Heart right ventricle (tissue), 12 donors: Measurements from ENCODE around the gene MYL3. TPM values are rescaled to one million over a fixed set of nuclear protein-coding genes. Genes with fewer than 3 reads are reported as not detected.

ENCODE experiments used
- polyA plus RNA-seq, 2 donors: library from polyadenylated mRNA; stranded (reverse); fragments of 200-250 nt; gene quantifications; one replicate each; pipeline ENCODE4 v1.2.3, GENCODE V29; 2013
- total RNA-seq, 10 donors: library from RNA; stranded (reverse); fragmentation: NEBNext Ultra II Directional in 3 of 10; extraction: Animal tissue kit (Norgen Biotek cat#: 25700) in 3 of 10; gene quantifications; one replicate each; pipeline versions ENCODE4 v1.2.1 to v1.2.4, GENCODE V29; 2021 to 2023
- donor health status: ischemic (EF 13 %, LVEDD 7.1; RV severe dilation, severe dysfunction).
- donor health status: healthy with polysubstance abuse.
- donor health status: DM: no; HTN: yes; CAD: no.
- donor health status: DM: no; HTN: no; CAD: no.
- donor health status: ischemic (EF 25% LVEDD 6.9; RV normal size, moderate dysfunction).
- donor health status: ischemic (EF 25% LVEDD 5.7; RV mildly dilated, moderate dysfunction).
- donor health status: healthy.
- donor health status: nonischemic (EF 11% LVEDD 7.7; RV severe dilation, severe dysfunction).
- donor health status: DM: yes; HTN: yes; CAD: no.
- donor health status: PGD.
- donor health status: ischemic (EF 29% LVEDD 5.4; RV normal size, mild dysfunction).
- donor health status: nonischemic (EF 23%, LVEDD 6.1; RV moderate dilation, normal function).

The MYL3 gene
- total and polyA plus RNA-seq, 12 donors: 5,377 to 9,904 (median 7,587) TPM

Other genes with a start within 250 kb of the MYL3 start
- gene ALS2CL, start 169.8 kb downstream of the MYL3 start, total RNA-seq: 10 to 100 TPM; 16.3 to 41.6 (median 21.6) TPM
- 100 to 1,000 TPM in 1 of 2 donors, 10 to 100 TPM in 1; 15.6 to 102 TPM for gene ALS2CL, start 169.8 kb downstream of the MYL3 start, polyA plus RNA-seq
- 1 to 10 TPM in 1 of 10 donors, under 1 TPM in 8, not detected in 1; 0.21 to 1.1 (median 0.48) TPM for gene TMIE, start 162.1 kb downstream of the MYL3 start, total RNA-seq
- gene TMIE, start 162.1 kb downstream of the MYL3 start, polyA plus RNA-seq: 1 to 10 TPM in 1 of 2 donors, under 1 TPM in 1; 0.39 to 1.2 TPM
- gene PRSS50, start 145.6 kb downstream of the MYL3 start, total RNA-seq: under 1 TPM in 8 of 10 donors, not detected in 2; 0.09 to 0.37 (median 0.25) TPM
- under 1 TPM; 0.43 to 0.88 TPM for gene PRSS50, start 145.6 kb downstream of the MYL3 start, polyA plus RNA-seq
- gene PTH1R, start 14.3 kb upstream of the MYL3 start, total RNA-seq: 10 to 100 TPM in 2 of 10 donors, 1 to 10 TPM in 8; 1.5 to 18.5 (median 3.0) TPM
- 10 to 100 TPM; 12.8 to 89.8 TPM for gene PTH1R, start 14.3 kb upstream of the MYL3 start, polyA plus RNA-seq
- gene CCDC12, start 113.3 kb upstream of the MYL3 start, total RNA-seq: 10 to 100 TPM; 28.8 to 39.9 (median 33.3) TPM
- gene CCDC12, start 113.3 kb upstream of the MYL3 start, polyA plus RNA-seq: 100 to 1,000 TPM in 1 of 2 donors, 10 to 100 TPM in 1; 86.1 to 137 TPM
- gene NBEAL2, start 116.2 kb upstream of the MYL3 start, total RNA-seq: 10 to 100 TPM in 7 of 10 donors, 1 to 10 TPM in 3; 7.6 to 23.1 (median 10.8) TPM
- 10 to 100 TPM; 44.0 to 51.1 TPM for gene NBEAL2, start 116.2 kb upstream of the MYL3 start, polyA plus RNA-seq